Right atrium auricular region (tissue), 2 donors: ENCODE data around the gene CAMK1D. TPM values are rescaled to one million over a fixed set of nuclear protein-coding genes. Genes with fewer than 3 reads are reported as not detected.

Experiments
- DNase-seq: peaks from one replicate; pipeline ENCODE4 v3.0.0-alpha.2; 2019; ENCODE audit warnings: low spot score
- H3K27ac ChIP-seq, 2 donors: fragments of 200-600 bp; sonication (generic); 1 replicate in 1 of 2; 2 replicates in 1 of 2; pipeline ENCODE4 v1.5.1; 2016 to 2019
- H3K27me3 ChIP-seq, 2 donors: fragments of 200-600 bp; sonication (generic); one replicate each; pipeline versions ENCODE4 v1.5.1 to v1.6.0; 2017 to 2019
- H3K36me3 ChIP-seq: fragments of 200-600 bp; sonication (generic); one replicate; pipeline ENCODE4 v1.5.1; 2016
- H3K4me1 ChIP-seq, 2 donors: fragments of 200-600 bp; sonication (generic); one replicate each; pipeline versions ENCODE4 v1.5.1 to v1.6.0; 2017 to 2019
- H3K4me3 ChIP-seq, 2 donors: fragments of 200-600 bp; sonication (generic); 1 replicate in 1 of 2; 2 replicates in 1 of 2; pipeline ENCODE4 v1.5.1; 2017 to 2019; ENCODE audit warnings: mild to moderate bottlenecking in 1 of 2, moderate library complexity in 1 of 2
- H3K9me3 ChIP-seq, 2 donors: fragments of 200-600 bp; sonication (generic); one replicate each; pipeline ENCODE4 v1.5.1; 2019
- total RNA-seq, 2 donors: library from RNA; depleted of rRNA; stranded (reverse); fragments of >200 nt; gene quantifications; one replicate each; pipeline ENCODE4 v1.1.0, GENCODE V29; 2016
- TF ChIP-seq, protein P1 (sequence below), 2 donors: fragments of 200-600 bp; sonication (generic); IDR thresholded peaks; one replicate each; pipeline ENCODE4 v1.5.1; 2019; ENCODE audit warnings: antibody characterized with exemption in 2 of 2

The CAMK1D gene
- total RNA-seq, 2 donors from 2014 or later: 24.5 to 27.2 TPM

DNA sequence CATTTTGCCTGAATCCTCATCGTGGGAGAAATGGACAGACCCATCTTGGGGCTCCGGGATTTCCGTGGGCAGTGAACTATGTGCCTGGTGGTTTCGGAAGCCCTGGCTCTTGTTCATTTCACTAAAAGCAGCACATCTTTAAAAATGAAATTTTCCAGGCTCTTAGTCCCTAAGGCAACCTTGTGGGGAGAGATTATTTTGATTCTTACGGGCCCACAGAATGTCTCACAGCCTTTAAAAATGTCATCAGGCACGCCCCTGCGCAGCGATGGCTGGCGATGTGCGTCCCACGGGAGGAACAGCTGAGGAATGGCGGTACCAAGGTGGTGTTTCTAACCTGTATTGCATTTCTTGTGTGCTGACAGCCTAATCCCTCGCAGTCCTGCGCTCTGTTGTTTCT is 462.5 kb downstream of the CAMK1D start:
- no peak overlapping the region for H3K27ac ChIP-seq
- DNase-seq: no peak
- peaks cover 0 to 8% of the 10 kb centered on the region in 2 donors for H3K4me1 ChIP-seq
- H3K4me3 ChIP-seq: no peak overlapping the region
- no peaks in the 10 kb centered on the region for H3K27me3 ChIP-seq
- H3K9me3 ChIP-seq: peaks cover 0 to 3% of the 10 kb centered on the region in 2 donors
- TF ChIP-seq, protein P1, sequence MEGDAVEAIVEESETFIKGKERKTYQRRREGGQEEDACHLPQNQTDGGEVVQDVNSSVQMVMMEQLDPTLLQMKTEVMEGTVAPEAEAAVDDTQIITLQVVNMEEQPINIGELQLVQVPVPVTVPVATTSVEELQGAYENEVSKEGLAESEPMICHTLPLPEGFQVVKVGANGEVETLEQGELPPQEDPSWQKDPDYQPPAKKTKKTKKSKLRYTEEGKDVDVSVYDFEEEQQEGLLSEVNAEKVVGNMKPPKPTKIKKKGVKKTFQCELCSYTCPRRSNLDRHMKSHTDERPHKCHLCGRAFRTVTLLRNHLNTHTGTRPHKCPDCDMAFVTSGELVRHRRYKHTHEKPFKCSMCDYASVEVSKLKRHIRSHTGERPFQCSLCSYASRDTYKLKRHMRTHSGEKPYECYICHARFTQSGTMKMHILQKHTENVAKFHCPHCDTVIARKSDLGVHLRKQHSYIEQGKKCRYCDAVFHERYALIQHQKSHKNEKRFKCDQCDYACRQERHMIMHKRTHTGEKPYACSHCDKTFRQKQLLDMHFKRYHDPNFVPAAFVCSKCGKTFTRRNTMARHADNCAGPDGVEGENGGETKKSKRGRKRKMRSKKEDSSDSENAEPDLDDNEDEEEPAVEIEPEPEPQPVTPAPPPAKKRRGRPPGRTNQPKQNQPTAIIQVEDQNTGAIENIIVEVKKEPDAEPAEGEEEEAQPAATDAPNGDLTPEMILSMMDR (IDR thresholded peaks at IDR 0.05): no peak
- peaks cover 11% of the 10 kb centered on the region for H3K36me3 ChIP-seq

DNA sequence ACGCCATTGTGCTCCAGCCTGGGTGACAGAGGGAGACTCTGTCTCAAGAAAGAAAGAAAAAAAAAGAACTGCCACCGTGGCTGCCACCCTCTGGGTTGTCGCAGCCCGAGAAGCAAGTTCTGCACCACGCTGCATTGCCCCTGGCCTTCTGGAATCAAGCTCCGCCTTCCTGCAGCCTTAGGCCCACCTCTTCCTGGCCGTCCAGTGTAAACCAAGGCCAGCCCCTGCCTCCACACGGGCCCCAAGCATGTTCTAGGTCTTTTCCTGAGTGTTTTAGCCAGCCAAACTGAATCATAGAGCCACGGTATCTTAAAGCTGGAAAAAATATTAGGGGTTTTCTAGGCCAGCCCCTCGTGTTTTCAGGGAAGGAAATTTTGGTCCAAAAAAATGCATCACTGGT is 463.2 kb downstream of the CAMK1D start:
- Histone ChIP-seq H3K36me3 (peaks cover 11% of the 10 kb centered on the region), H3K4me3 (no peak overlapping the region), H3K27me3 (no peaks in the 10 kb centered on the region), H3K27ac (no peak overlapping the region), H3K4me1 (peaks cover 0 to 4% of the 10 kb centered on the region in 2 donors), H3K9me3 (peaks cover 0 to 3% of the 10 kb centered on the region in 2 donors)
- no peak for DNase-seq
- TF ChIP-seq, protein P1 (IDR thresholded peaks at IDR 0.05): no peak

DNA sequence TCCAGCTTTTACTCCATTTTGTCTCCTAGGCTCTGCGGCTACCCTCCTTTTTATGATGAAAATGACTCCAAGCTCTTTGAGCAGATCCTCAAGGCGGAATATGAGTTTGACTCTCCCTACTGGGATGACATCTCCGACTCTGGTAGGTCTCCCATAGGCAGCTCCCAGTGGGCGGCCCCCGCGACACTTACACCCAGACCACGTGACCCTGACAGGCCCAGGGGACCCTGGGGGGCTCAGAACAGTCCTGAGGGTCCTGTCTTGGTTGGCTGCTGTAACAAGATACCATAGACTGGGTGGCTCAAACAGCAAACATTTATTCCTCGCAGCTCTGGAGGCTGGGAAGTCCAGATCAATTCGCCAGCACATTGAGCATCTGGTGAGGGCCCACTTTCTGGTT is 464.8 kb downstream of the CAMK1D start:
- Histone ChIP-seq H3K9me3 (peaks cover 0 to 3% of the 10 kb centered on the region in 2 donors), H3K36me3 (peaks cover 11% of the 10 kb centered on the region), H3K27me3 (no peaks in the 10 kb centered on the region), H3K27ac (no peak overlapping the region), H3K4me1 (no peaks in the 10 kb centered on the region), H3K4me3 (no peak overlapping the region)
- TF ChIP-seq, protein P1 (IDR thresholded peaks at IDR 0.05): no peak
- DNase-seq: no peak

DNA sequence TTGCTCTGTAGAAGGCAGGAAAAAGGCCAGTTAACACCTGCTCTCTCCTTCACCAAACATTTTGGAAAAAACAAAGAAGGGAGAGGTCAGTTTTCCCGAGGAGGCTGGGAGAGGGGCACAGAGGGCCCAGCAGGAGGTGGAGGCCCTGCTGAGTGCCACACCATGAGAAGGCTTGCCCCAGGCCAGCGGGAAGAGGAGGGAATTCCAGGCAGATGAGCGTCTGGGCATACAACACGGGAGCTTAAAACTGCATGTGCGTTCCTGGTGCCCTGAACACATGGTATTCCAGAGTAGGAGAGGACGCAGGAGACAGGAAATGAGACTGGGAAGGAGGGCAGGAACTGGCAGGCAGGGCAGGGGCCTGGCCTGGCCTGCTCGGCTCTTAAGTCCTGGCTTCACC is 469.7 kb downstream of the CAMK1D start:
- no peak for DNase-seq
- Histone ChIP-seq H3K4me1 (peaks cover 0 to 16% of the 10 kb centered on the region in 2 donors), H3K9me3 (peaks cover 0 to 2% of the 10 kb centered on the region in 2 donors), H3K36me3 (peaks cover 11% of the 10 kb centered on the region), H3K27me3 (no peaks in the 10 kb centered on the region), H3K27ac (no peak overlapping the region), H3K4me3 (no peak overlapping the region)
- TF ChIP-seq, protein P1 (IDR thresholded peaks at IDR 0.05): no peak

DNA sequence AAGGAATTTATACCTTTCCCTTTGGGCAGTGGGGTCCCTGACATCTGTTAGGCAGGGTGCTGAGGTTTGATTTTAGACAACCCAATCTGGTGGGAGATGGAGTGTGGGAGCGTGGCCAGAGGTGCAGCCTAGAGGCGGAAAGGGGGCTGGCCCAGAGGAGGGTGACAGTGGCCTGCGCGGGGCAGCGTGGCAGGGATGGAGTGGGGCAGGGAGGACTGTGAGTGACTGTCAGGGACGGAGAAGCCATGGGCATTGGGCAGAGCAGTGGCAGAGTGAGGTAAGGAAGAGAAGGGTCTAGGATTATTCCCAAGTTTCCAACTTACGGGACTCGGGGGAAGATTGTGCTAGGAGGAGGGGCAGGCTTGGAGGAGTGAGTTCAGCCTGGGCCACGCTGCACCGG is 470.3 kb downstream of the CAMK1D start:
- peaks cover 5% of the 10 kb centered on the region for H3K36me3 ChIP-seq
- peaks cover 0 to 16% of the 10 kb centered on the region in 2 donors for H3K4me1 ChIP-seq
- no peak for DNase-seq
- no peaks in the 10 kb centered on the region for H3K9me3 ChIP-seq
- no peak overlapping the region for H3K27ac ChIP-seq
- H3K4me3 ChIP-seq: no peak overlapping the region
- TF ChIP-seq, protein P1 (IDR thresholded peaks at IDR 0.05): no peak
- H3K27me3 ChIP-seq: no peaks in the 10 kb centered on the region
